GM12878 (cell line): ENCODE results near the gene PPP2R3A. TPM values are rescaled to one million over a fixed set of nuclear protein-coding genes. Genes with fewer than 3 reads are reported as not detected.

ENCODE experiments used
- CBX5 ChIP-seq: sonication (generic); IDR thresholded peaks from 2 replicates; pipeline ENCODE4 v1.6.1; 2016; ENCODE audit warnings: low read depth, moderate library complexity, mild to moderate bottlenecking, inconsistent platforms
- CEBPZ ChIP-seq: fragments of 150-350 bp; IDR thresholded peaks from 2 replicates; pipeline ENCODE4 v1.6.1; 2016; ENCODE audit warnings: low read depth, low read length
- E2F8 ChIP-seq: fragments of 450-650 bp; IDR thresholded peaks from 2 replicates; pipeline ENCODE4 v1.6.1; 2018; ENCODE audit warnings: mild to moderate bottlenecking, low read depth, moderate library complexity; ENCODE audit not compliant: partially characterized antibody
- GABPA ChIP-seq: IDR thresholded peaks from 2 replicates; pipeline ENCODE4 v1.6.1; 2014; ENCODE audit warnings: antibody characterized with exemption, low read depth, mild to moderate bottlenecking, inconsistent platforms
- IRF3 ChIP-seq: fragments of 450-650 bp; IDR thresholded peaks from 2 replicates; pipeline ENCODE4 v1.6.1; 2014; ENCODE audit warnings: mild to moderate bottlenecking
- NR2C1 ChIP-seq: fragments of 450-650 bp; IDR thresholded peaks from 2 replicates; pipeline ENCODE4 v1.6.1; 2017; ENCODE audit warnings: antibody characterized with exemption, mild to moderate bottlenecking, moderate library complexity
- SIN3A ChIP-seq: IDR thresholded peaks from 2 replicates; pipeline ENCODE4 v1.6.1; 2012; ENCODE audit warnings: low read depth, low read length, improper control_type of control experiment
- SMAD1 ChIP-seq: fragments of 450-650 bp; IDR thresholded peaks from 2 replicates; pipeline ENCODE4 v1.6.1; 2018; ENCODE audit warnings: mild to moderate bottlenecking, low read depth; ENCODE audit not compliant: partially characterized antibody
- SUPT20H ChIP-seq: IDR thresholded peaks from 2 replicates; pipeline ENCODE4 v1.6.1; 2011; ENCODE audit warnings: low read depth, mild to moderate bottlenecking, low read length, moderate library complexity, borderline replicate concordance; ENCODE audit not compliant: control insufficient read depth
- polyA plus RNA-seq, 11 experiments: library from polyadenylated mRNA; depleted of rRNA in 4 of 11; unstranded in 6 of 11; stranded (reverse) in 5 of 11; fragments of >200 nt; fragmentation: Nextera tagmentation in 4 of 11; fragmentation: Illumina TruSeq in 1 of 11; extraction: Ambion mirVana in 4 of 11; extraction: Trizol in 1 of 11; gene quantifications; 1 replicate in 1 of 11; 2 replicates in 10 of 11; pipeline versions ENCODE4 v1.2.1 to v1.2.3, GENCODE V29; 2011 to 2016; ENCODE audit warnings: inconsistent platforms in 2 of 11, missing spikeins in 2 of 11, low read depth in 1 of 11
- total RNA-seq, 4 experiments: library from RNA; depleted of rRNA in 3 of 4; stranded (reverse); fragments of >200 nt in 3 of 4; fragmentation: Illumina TruSeq in 1 of 4; extraction: Trizol in 1 of 4; gene quantifications; 2 replicates each; pipeline versions ENCODE4 v1.2.1 to v1.2.3, GENCODE V29; 2013 to 2021

Gene PPP2R3A
- total and polyA plus RNA-seq, 10 of the 15 experiments (the other 5 are each of a cell fraction or from before 2014, with no cell fraction given) = under 0.01 to 0.16 (median 0.06) TPM; not detected in 5

GRCh38 chr3:135967867-135968266, 2.3 kb downstream of the PPP2R3A start (continued):
- TF ChIP-seq E2F8 (no peak), SIN3A (no peak), SMAD1 (no peak), SUPT20H (no peak), CEBPZ (no peak), CBX5 (no peak), IRF3 (no peak), NR2C1 (no peak), GABPA (no peak)
